HL-60/S4 treated with phorbol 12-myristate 13-acetate at 8.2 ng/mL for 4 days and 3 days (cell line): ENCODE data around the gene FAR1.
"Not testable (repeated sequence)": the region's sequence is repeated elsewhere in the genome, so short reads cannot be mapped to it uniquely, and the experiment has no call there.

ENCODE experiments used
- in situ Hi-C: fragments of 300-500 bp; cut with MboI; formaldehyde crosslinking; loops from 2 replicates; pipeline ENCODE4 v1.15.0; 2022; ENCODE audit warnings: low sequenced_read_pairs

The FAR1 gene, protein sequence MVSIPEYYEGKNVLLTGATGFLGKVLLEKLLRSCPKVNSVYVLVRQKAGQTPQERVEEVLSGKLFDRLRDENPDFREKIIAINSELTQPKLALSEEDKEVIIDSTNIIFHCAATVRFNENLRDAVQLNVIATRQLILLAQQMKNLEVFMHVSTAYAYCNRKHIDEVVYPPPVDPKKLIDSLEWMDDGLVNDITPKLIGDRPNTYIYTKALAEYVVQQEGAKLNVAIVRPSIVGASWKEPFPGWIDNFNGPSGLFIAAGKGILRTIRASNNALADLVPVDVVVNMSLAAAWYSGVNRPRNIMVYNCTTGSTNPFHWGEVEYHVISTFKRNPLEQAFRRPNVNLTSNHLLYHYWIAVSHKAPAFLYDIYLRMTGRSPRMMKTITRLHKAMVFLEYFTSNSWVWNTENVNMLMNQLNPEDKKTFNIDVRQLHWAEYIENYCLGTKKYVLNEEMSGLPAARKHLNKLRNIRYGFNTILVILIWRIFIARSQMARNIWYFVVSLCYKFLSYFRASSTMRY

DNA sequence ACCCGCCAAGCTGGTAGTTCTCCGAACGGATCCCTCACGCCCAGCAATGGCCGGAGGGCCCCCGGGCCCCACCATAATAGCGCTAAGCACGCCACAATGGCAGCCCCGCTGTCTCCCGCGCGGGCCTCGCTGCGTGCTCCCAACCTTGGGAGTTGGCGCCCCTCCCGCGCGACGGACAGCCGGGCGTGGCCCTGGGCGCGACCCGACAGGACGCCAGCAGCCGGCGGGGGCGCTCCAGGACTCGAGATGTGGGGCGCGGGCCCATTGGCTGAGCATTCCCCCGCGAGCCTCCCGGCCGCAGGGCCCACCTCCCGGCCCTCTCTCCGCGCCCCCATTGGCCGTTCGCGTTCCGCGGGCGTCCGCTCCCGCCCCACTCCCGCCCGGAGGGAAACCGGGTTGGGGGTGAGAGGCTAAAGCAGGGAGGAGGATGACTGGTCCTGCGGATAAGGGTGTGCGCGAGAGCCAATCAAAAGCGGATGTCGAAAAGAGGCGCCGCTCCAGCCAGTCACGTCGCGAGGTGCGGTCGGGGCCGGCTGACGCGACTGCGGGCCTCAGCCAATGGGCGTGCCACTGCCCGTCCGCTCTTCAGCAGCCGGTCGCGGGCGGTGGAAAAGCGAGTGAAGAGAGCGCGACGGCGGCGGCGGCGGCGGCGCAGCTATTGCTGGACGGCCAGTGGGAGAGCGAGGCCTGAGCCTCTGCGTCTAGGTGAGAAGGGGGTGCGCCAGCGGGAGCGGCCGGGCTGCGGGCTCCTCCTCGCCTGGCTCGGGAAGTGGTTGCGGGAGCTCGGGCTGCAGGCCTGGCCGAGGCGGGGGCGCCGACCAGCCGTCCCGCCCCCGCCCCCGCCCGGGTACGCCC lies at the start of gene FAR1:
FAR1 (plus strand) TSS at position 567 of the 855 bp plus-strand sequence. CDS start 26,098 bp downstream, outside the sequence.
- in situ Hi-C loops = no loop called here

DNA sequence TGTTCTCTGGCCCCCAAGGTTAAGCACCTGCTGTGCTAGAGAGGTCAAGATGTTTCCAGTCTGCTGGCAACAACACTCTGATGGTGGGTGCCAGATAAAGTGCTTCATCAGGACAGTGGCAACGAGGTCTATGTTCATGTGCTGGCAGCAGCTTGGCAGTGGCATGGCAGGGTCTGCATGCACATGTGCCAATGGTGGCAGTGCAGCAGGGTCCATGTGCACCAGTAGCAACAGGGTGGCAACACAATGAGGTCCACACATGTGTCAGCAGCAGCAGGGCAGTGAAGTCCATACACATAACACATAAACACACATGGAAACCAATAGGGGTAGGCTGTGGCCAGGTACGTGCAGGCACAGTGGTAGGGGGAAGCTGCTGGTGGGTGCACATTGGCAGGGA lies 48.4 kb upstream of the FAR1 start:
- in situ Hi-C loops = no loop called here

DNA sequence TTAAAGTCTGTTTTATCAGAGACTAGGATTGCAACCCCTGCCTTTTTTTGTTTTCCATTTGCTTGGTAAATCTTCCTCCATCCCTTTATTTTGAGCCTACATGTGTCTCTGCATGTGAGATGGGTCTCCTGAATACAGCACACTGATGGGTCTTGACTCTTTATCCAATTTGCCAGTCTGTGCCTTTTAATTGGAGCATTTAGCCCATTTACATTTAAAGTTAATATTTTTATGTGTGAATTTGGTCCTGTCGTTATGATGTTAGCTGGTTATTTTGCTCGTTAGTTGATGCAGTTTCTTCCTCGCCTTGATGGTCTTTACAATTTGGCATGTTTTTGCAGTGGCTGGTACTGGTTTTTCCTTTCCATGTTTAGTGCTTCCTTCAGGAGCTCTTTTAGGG lies 41.6 kb upstream of the FAR1 start:
- in situ Hi-C loops = not testable (repeated sequence)

DNA sequence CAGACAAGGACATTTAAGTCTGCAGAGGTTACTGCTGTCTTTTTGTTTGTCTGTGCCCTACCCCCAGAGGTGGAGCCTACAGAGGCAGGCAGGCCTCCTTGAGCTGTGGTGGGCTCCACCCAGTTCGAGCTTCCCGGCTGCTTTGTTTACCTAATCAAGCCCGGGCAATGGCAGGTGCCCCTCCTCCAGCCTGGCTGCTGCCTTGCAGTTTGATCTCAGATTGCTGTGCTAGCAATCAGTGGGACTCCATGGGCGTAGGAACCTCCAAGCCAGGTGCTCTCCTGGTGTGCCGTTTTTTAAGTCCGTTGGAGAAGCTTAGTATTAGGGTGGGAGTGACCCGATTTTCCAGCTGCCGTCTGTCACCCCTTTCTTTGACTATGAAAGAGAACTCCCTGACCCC lies 39.8 kb upstream of the FAR1 start:
- in situ Hi-C loops = not testable (repeated sequence)

DNA sequence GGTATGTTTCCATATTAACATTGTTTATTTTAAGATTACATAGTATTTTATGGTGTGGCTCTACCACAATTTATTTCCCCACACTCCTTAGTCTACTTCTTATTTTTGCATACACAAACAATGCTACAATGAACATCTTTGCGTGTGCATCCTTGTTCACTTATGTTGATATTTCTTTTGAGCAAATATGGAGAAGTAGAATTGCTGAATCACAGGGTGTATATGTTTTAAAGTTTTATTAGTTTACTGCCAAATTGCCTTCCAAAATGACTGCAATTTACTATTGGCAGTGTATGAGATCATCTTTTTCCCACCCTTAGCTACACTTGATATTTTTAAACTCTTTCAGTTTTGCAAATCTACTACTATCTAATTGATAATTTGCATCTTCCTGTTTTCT lies 38.7 kb upstream of the FAR1 start:
- in situ Hi-C loops = no loop called here

DNA sequence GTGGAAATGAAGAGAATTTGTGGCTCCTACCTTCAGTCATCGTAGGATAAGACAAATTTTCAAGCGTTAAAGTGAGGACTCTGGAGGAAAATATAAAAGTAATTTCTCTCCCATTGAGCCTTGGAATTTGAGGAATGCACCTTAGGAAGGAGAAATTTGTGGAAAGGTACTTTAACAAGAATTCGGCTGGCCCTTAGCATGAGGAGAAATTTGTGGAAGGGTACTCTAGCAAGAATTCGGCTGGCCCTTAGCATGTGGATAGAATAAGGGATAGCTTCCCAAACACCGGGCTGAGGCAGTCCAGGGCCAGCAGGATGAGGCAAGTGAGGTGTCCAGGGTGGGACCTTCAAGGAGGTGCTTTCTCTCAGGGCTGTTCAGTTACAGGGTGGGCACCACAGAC lies 33.2 kb upstream of the FAR1 start:
- in situ Hi-C loops = no loop called here

DNA sequence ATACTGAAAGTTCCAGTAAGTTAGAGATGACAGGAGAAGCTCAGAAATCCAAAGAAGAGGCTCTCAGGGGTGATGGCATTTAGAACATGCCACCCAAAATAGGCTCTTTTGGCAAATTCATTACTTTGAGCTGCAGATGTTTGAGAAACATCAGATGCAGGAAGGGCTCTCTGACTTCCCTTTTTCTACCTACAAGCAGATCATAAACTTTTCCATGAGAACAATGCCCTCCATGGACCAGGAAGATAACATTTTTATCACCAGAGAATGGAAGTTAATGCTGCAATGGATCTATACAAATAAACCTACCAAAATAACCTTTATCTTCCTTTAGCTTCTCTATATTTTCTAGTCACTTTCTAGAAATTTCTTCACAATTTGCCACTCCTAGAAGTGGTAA lies 32.7 kb upstream of the FAR1 start:
- in situ Hi-C loops = no loop called here

DNA sequence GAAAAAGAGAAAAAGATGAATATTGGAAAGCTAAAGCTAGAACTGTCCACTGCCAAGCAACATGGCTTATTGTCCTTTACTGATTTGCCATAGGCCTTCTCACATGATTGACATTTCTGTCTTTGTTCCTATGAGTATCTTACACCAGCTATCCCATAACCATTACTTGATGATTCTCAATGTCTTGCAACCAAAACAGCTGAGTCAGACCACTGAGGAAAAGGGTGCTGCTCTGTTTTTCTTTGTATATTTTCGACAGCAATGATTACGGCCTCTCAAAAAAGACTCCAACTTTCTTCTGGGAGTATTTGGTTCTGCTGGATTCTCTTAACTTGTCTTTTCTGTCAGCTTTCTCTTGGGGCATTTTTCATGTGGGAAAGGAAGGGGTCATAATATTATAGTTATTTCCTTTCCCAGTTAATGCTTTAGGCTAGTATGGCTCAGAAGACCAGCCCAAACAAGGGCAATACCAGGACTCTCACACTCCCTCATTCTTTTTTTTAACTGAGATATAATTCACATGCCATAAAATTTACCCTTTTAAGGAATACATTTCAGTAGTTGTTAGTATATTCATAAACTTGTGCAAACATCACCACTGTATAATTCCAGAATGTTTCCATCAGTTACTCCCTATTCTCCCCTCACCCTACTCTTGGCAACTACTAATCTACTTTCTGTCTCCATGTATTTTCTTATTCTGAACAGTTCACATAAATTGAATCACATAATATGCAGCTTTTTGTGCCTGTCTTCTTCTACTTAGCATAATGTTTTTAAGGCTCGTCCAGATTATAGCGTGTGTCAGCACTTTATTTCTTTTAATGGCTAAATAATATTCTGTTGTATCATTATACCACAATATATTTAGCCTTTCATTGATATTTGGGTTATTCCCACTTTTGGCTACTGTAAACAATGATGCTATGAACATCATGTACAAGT lies 31.1 kb upstream of the FAR1 start:
- in situ Hi-C loops = no loop called here

DNA sequence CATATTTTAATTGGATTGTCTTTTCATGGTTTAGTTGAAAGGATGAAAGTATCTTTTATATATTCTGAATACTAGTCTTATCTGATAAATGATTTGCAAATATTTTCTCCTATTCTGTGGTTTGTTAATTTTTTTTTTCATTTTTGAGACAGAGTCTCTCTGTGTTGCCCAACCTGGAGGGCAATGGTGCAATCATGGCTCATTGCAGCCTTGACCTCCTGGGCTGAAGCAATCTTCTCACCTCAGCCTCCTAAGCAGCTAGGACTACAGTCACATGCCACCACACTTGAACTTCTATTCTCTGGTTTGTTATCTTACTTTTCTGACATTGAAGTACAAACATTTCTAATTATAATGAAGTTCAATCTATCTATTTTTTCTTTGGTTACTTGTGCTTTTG lies 30.0 kb upstream of the FAR1 start:
- in situ Hi-C loops = no loop called here

DNA sequence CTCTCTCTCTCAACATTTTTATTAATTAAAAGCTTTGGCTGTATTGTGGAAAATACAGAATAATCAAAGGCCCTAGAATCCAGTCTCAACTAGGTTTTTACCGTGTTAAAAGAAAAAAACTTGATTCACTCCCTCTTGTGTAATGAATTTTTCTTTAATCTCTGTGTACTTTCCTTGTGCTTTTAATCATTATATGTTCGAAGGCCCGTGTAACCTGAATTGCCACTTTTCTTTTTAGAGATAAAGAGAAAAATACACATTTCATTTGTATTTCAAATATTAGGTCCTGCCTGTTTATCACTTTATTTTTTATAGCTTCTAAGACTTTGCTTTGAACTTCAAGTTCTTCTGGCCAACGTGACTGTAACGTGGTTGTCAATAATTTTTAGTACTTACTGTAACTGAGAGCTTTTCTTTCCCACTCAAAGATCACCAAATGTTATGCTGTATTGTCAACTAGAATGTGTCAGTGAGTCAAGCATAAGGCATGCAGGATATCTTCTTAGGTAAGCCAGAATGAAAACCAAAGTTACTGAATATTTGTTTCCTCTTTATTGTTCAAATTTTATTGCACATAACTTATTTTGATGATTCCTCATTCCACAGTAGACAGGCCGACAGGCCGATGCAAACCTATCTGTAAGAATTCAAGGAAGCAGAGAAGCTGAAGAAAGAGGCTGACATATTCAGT lies 23.3 kb upstream of the FAR1 start:
- in situ Hi-C loops = no loop called here

DNA sequence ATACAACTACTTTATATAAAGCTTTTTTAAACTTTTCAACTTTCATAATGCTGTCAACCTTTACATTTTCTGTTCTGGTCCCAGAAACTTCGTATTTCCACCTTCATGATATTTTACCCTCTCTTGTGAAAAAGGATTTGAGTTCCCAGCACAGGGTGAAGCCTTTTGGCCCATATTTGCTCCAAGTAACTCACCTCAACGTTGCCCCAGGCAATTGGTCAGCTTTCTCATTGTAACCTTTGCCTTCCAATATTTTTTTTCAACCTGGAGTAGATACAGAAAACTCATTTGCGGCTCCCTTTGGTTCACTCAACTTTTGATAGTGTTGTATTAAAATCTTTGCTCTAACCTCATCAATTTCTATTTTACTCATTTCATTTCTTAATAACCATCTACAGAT lies 21.1 kb upstream of the FAR1 start:
- in situ Hi-C loops = no loop called here

DNA sequence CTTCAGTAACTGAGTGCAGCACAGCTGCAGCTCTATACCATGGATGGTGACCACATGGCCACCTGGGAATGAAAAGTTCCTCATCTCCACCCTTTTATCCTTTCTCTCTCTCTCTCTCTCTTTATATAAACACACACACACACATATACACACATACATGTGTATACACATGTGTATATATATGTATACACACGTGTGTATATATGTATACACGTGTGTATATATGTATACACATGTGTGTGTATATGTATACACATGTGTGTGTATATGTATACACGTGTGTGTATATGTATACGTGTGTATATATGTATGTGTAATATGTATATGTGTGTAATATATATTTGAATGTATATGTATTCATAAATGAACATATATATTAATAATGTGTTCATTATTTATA lies 18.8 kb upstream of the FAR1 start:
- in situ Hi-C loops = no loop called here

DNA sequence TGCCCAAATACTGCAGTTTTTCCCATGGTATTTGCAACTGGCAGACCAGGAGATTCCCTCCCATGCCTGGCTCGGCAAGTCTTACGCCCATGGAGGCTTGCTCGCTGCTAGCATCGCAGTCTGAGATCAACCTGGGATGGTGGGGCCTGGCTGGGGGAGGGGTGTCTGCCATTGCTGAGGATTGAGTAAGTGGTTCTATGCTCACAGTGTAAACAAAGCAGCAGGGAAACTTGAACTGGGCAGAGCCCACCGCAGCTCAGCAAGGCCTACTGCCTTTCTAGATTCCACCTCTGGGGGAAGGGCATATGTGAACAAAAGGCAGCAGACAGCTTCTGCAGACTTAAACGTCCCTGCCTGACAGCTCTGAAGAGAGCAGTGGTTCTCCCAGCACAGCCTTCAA lies 17.0 kb upstream of the FAR1 start:
- in situ Hi-C loops = not testable (repeated sequence)

DNA sequence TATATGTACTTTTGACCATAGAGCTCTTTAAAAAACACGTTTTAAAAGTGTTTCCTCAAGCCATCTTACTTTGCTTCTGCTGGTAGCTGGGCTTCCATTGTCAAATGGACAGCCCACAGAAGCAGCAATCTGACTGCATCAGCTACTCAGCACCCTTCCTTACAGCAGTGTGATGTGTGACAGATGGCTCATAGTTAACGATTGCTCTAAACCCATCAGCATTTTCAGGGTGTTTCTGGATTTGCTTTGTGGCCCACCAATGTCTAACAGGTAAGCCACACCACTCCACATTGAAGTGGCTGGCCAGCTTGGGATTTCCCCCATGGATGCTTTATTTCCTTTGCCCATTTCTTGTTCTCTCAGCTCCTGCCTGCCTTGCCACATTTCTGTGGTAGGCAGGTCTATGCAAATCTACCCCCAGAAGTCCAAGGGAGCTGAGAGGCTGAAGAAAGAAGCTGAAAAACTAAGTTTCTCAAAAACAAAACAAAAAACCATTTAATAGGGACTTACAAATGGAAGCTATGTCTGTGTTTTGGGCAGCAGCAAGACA lies 7.3 kb upstream of the FAR1 start:
- in situ Hi-C loops = no loop called here

DNA sequence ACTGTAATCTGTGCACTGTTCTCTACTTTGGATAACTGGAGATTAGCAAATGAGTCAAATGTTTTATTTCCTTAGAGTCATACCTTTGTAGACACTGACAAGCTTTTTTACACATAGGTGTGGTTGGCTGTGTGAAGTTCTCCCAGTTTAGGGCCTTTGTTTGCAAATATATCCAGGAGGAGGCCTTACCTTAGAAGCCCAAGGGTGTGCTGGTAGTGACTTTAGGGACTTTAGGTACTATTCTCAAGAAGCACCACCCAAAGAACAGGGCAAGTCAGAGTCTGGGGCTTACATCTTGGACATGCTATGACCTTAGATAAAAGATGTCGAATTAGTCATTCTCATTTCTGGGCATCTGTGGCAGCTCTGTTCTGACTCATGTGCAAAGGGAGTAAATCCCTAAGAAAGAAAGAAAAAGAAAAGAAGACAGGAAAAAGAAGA lies 4.8 kb upstream of the FAR1 start:
- in situ Hi-C loops = no loop called here

DNA sequence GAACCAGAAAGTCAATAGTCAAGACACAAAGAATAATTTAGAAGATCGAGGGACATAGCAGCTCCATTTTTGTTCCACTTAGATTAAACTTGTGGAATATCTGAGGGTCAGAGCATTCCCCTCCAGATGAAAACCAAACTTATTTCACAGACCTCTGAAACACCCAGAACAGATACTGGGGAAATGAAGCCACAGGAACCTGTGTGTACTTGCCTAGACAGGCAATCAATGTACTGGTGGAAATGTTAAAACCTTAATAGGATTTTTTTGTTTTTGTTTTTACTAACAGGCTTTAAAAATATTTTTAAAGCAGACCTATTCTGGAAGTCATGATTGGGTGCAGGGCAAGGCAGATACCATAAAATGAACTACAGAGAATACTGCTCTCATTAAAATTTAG lies 4.1 kb upstream of the FAR1 start:
- in situ Hi-C loops = no loop called here

DNA sequence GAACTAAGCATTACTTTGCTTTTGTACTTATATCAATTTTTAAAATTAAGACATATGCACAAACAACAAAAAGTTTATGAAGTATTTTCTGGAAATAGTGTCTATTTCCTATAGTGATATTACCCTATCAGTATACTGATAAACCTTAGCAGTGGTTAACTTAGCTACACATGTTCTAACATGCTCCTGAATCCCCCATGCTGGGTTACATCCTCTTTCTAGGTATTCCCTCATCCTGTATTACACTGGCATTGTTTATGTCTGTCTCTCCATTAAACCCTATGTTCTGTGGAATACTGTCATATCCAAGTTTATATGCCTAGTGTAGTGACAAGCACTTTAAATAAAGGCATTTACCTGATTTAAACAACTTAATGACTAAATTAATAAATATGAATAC lies 1.8 kb upstream of the FAR1 start:
- in situ Hi-C loops = no loop called here

DNA sequence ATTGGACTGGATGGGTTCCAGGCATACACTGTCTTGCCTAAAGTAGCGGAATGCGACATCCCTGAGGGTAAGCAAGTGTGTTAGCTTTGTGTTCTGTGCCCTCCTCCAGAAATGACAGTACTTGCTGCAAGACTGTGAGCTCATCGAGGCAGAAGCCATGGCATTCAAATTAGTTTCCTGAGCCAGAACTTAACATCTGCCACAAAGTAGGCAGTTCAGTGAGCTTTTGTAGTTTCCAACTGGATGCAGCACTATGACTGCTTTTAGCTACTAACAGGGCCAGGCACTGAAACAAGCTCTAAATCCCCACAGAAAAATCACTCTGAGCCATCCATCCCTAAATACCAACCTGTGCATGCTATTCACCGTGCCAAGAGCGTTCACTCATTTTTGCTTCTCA lies 1.2 kb upstream of the FAR1 start:
- in situ Hi-C loops = no loop called here

DNA sequence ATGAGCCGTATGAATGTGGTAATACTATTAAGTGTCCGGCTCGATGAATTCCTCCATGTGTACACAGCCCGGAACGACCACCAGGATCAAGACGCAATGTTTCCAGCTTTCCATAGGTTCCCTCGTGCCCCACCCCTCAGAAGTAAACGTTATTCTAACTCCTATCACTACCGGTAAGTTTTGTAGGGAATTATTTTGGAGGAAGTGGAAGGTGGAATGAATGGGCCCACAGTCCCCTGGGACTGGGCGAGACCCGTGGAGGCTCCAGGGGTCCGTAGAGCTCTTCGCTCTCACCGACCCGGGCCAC lies 720 bp upstream of the FAR1 start:
- in situ Hi-C loops = no loop called here

DNA sequence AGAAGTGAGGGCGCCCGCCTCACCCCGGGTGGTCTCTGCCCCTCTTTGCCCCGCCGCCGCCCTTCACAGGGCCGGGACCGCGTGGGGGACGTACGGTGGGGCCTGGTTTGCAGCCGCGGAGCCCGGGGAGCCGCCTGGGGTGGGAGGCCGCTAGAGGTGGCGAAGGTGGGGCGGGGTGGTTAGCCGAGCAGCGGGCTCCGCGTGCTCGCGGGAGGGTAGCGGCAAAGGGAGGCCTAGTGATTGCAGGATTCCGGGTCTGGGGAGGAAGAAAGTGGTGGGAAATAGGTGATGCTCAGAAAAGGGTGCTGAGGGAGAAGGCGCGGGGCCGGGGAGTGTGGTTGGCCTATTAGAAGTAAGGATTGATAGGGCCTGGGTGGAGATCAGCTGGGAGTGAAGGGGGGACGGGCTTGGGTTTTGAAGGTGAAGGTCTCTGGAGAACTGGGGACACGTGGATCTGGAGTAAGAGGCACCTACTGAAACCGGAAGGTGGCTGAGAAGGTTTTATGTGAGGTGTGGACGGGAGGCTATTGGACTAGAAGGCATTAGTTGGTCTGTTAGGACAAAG lies 571 bp downstream of the FAR1 start:
- in situ Hi-C loops = no loop called here
